ENCODE data around the gene SEMA6A.

The SEMA6A gene

DNA sequence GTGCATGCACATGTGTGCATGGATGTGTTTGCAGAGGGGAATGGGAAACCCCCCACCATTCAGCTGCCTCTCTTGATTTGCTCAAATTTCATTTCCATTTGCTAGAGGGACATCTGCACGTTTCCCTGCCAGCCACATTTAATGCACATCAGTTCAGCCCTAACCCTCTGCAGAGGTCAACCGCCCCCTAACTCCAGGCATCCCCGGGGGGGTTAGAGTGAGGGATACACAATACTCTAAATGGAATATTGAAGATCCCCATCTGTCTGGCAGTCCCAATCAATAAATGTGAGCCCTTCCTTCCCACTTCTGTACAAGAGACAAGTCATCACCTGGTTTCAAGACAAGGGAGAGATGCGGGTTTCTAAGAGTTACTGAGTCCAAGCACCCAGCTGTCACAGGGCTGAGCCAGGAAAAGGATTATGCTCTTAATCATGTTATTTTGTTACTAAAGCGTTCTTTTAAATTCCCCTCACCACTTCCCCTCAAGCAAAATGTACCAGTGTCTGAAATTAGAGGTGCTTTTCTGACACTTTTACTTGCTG, 134.1 kb downstream of the SEMA6A start:
- DNase-seq (ENCODE audit: low read depth, low spot score), result no peak

DNA sequence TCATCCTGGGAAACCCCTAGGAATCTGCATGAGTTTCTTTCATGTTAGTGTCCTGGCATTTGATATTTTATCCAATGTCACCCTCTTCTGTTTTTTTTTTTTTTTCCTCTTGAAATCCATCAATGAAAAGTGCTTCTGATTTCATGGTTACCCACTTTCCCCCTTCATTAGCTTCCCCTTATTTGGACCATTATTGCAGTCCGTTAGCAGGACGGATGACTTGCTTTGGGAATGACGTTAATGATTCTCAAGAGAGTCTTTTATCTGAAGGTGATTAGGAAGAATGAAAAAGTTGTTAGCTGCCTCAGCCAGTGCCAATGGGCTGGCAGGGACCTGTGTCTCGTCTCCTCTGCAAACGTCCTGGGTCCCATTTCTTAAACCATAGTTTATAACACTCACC, 134.7 kb downstream of the SEMA6A start:
- DNase-seq (ENCODE audit: low read depth, low spot score), result no peak

DNA sequence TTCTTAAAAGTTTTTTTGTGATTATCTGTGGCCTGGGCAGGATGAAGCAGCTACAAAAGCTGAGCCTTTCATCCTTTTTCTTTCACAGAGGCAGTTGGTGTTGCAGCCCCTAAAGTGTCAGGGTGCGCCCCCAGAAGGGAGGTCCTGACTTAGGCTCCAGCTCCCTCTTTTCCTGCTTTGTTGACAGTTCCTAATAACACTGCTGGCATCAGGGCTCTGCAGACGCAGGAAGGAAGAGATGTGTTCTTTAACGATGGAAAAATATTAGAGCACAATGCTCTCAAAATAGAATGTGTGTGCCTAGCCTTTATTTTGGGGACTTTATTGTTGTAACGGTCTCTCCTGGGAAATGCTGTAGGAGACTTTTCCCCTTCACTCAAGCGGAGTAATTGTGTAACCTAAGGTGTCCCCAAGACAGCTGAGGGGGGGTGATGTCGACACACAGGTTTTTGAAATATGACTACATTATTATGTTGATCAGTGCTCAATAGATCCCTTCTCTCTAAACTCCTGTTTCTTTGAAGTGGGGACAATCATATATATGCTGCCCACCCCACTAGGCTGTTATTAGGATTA, 135.6 kb downstream of the SEMA6A start:
- no peak for DNase-seq (ENCODE audit: low read depth, low spot score)

DNA sequence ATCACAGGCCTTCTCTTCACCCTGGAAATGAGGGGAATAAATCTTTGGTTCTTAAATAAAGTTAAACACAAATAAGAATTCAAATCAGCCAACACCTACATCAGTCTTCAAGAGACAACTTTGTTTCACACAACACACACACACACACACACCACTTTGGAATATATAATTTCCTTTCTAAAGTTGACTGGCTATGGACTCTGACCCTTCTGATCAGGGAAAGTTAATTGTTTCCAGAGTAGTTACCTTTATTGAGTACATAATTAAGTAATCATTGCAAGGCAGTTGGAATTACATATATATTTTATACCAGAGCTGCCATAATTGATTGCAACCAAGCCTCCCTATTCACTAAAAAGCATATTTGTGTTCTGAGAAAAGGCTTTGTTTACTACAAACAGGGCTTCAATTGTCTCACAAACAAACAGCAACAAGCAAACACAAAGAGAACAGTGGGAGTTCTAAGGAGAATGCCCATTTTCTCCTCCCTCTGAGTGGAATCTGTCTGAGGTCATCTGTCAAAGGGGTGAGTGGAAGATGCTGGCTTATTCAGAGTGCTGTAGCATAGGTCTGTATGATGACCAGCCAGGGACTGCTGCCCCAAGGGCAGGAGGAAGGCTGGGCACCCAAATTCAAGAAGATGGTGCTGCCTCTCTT, 136.6 kb downstream of the SEMA6A start:
- peak; percentile 45 for DNase-seq (ENCODE audit: low read depth, low spot score)

DNA sequence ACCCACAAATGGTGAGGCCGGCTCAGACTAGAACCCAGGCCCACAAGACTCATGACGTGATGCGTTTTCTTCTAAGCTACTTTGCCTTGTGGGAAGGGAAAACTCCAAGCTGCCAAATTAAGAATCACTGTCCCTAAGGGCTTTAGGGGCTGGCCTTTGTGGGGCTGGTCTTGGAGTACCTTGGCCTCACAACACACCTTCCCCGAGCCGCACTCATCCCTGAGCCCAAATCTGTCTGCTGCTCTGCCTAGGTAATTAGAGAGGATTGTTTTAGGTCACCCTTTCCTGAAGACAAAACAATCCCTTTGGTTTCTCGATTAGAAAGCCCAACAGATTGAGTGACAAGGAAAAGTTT, 137.3 kb downstream of the SEMA6A start:
- no peak for DNase-seq (ENCODE audit: low read depth, low spot score)

DNA sequence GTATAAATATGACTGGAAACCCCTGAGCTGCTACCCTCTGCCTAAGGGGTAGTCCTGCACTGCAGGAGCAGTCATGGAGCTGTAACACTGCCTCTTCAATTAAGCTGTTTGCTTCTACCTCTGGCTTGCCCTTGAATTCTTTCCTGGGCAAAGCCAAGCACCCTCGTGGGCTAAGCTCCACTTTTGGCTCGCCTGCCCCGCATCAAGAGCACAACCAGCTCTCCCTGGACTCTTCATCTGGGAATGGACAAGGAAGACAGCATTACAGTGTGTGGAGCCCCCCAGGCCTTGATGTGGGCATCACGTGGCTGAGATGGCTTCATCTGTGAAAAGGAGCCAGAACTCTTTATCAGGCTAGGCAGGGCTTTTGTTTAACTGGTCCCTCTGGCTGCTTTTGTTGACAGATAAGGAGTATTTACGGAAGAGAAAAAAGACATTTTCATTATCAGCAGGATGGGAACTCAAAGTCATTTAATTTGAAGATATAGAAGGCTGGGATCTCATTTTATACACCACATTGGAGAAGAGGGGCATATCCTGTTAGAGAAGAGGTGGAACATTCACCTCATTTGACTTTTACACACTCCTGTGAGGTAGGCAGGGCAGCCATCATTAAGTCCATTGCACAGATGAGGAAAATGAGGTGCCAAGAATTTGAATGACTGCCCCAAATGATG, 137.8 kb downstream of the SEMA6A start:
- DNase-seq (ENCODE audit: low read depth, low spot score), result no peak

DNA sequence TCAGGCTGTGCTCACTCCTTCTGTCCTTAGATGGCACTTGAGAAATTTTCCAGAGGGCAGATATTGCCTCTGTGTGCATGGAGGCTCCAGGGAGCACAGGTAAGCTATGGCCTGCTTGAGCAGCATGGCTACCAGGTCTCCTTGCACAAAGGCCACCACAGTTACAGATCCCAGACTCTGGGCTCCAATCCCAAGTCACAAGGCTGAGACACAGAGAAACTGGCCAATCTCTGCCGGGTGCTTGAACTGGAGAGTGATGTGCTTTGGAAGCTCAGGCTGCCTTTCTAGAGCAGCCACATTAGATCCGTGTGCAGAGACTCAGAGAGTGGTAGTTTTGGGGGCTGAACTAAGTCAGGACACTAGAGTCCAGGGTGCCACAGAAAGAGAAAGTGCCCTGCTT, 145.7 kb downstream of the SEMA6A start:
- DNase-seq (ENCODE audit: low read depth, low spot score), result no peak

DNA sequence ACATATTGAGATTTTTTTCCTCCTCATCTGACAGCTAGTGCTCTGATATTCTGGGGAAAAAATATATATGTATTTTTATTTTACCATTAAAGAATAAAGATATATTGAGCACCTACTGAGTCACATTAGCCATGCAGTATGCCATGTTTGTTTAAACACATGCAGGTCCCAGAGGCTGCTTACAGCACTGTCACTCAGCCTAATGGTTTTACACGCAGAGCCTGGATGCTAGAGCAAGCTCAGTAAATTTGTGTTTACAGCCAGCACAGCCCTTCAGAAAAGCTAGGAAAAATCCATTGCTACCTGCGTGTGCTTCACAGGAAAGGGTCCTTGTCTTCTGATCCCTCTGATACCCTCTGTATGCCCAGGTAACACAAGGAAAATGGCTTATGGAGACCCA, 146.2 kb downstream of the SEMA6A start:
- no peak for DNase-seq (ENCODE audit: low read depth, low spot score)

DNA sequence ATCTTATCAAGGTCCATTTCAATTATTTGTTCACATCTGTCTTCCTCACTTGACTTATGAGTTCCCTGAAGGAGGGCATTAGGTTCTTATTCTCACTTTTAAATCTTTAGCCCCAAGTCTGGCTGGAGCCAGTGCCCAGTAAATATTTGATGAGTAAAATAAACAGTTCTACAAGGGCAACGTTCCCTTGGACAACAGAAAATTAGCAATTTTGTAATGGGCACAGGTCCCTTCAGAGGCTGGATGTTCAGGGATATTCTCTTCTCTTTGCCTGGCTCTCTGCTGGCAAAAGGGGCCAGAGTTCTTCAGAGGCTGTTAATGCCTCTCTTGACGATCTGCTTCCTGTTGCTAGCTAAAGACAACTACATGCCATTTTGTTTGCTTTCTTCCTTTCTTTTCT, 149.7 kb downstream of the SEMA6A start:
- DNase-seq (ENCODE audit: low read depth, low spot score), result no peak

DNA sequence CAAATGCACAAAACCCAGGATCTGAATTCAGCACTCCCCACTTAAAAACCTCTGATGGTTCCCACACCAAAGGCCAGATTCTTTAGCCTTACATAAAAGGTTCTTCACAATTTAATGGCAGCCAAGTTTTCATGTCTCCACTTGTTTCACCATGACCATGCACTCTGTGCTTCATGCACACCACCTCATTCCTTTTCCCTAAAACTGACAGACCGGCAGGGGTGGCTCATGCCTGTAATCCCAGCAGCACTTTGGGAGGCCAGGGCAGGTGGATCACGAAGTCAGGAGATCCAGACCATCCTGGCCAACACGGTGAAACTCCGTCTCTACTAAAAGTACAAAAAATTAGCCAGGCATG, 150.4 kb downstream of the SEMA6A start:
- DNase-seq (ENCODE audit: low read depth, low spot score), result no peak

DNA sequence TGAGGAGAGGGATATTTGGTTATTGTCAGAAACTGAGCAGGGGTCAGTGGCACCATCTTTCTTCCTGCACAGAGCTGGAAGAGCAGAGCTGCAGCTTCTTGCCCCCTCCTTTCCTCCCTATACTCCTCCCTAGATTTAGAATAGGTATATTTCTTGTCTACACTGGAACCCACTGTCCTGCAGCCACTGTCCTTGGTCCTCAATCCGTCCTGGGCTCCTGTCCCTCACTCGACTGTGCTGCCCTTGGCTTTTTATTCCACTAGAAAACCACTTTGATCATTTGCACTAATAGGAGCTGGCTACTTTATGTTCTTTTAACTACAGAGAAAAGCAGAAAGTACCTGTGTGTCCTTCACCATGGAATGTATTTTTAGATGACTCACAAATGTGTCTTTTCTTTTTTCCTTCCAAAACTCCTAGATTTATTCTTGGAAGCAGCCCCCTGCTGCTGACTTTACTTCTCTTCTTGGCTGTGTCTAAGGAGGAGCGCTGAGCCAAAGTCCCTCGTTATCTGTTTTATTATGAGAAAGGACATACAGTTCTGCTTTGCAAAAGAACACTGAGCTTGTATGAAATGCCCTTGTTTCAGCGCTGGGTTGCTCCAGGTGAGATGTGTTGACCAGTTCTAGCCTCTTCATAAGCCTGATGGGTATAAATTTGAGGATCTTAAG, 150.9 kb downstream of the SEMA6A start:
- no peak for DNase-seq (ENCODE audit: low read depth, low spot score)

DNA sequence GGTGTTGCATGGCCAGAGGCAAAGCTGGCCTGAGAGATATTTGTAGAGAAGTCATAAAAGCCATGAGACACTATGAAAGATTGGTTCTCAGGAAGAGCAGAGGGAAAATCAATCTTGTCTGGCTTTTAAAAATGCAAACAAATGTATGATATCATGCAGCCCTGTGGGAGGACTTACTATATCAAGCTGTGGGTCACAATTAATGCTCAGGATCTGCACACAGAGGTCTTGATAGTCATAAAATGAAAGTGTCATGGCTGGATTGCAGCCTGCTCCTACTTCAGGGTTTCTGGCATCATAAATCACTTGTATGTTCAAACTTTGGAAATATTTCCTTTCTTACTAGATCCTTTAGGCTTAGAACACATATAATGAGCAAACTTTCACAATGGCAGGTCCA, 151.5 kb downstream of the SEMA6A start:
- DNase-seq (ENCODE audit: low read depth, low spot score), result no peak

DNA sequence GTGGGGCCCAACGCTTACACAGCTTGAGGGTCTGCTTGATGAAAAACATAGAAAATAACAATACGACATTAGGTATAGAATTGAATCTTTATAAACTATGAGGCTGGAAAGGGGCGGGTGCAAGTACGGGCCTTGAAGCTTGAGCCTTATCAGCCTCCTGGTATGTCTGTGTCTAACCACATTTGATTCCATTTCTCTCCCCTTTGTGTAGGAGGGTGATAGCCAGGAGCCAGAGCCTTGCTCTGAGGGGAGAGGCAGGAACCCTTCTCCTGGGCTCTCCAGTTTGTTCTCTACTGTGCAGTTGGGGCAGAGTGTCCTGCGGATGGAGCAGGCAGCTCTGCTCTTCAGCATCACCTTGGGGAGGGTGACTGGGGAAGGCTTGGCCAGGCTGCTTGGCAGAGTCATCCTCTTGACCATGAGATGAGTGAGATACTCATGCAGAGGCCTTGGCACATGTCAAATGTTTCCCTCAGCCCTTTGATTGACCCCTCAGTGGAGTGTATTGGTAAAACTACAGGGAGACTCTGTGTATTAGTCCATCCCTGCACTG, 153.5 kb downstream of the SEMA6A start:
- no peak for DNase-seq (ENCODE audit: low read depth, low spot score)

DNA sequence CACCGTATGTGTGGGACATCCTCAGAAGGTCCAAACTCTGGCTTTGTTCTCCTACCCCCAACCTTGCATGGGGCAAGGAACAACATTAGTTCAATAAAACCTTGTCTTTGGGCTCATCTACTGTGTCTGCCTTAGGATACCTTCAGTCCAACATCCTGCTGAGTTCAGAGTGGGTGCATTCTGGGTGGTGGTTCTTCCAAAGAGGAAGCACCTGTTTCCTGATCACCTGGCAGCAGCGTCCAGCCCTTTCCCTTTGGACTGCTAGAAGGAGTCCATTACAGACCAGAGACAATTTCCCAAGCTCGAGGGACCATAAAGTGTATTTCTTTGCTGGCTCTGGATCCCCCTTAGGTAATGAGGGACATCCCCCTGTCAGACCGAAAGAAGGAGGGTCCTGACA, 154.1 kb downstream of the SEMA6A start:
- DNase-seq (ENCODE audit: low read depth, low spot score), result no peak

DNA sequence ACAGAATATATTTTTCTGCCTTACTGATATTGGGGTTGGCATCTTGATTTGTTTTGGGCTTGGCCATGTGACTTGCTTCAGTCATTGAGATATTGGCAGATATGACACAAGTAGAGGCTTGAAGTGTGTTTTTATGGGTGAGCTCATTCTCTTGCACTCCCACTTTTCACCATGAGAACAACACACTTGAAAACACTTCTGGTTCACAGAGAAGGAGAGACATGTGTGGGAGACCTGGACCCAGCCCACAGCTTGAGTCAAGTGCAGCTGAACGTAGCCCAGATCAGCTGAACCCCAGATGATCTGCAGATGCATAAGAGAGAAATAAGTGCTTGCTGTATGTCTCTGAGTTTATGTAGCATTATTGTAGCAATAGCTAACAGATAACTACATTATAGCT, 155.4 kb downstream of the SEMA6A start:
- DNase-seq (ENCODE audit: low read depth, low spot score), result no peak

DNA sequence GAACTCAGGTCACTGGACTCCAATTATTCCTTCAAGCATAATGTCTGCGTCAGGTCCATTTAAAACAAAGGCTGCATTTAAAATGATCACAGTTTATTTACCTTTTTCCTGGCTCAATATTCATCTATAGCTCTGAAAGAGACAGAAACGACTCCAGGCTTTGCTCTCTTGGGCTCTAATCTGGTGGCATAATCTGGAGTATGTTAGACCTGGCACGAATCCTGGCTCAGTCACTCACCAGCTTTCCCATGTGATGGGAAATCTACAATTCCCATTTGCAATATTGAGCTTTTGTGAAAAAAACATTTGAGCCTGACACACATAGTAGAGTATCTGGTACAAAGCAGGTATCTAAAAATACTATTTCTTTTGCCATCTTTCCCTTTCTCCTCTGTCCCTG, 155.8 kb downstream of the SEMA6A start:
- DNase-seq (ENCODE audit: low read depth, low spot score), result no peak

DNA sequence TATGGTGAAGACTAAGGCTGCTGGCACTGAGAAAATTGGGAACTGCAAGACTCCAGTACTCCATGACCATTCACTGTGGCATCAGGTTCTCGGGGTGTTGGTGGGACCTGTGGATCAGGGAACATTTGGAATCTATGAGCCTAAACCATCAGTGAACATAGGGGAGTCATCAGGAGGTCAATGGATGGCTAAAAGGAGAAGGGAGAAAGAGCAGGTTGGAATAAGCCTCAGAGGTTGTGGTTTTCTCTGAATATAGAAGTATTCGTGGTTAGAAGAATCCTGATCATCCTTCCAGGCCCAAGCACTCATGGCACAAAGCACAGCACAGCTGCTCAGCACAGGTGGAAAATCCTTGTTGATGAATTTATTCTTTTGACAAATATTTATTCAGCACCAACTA, 156.6 kb downstream of the SEMA6A start:
- no peak for DNase-seq (ENCODE audit: low read depth, low spot score)

DNA sequence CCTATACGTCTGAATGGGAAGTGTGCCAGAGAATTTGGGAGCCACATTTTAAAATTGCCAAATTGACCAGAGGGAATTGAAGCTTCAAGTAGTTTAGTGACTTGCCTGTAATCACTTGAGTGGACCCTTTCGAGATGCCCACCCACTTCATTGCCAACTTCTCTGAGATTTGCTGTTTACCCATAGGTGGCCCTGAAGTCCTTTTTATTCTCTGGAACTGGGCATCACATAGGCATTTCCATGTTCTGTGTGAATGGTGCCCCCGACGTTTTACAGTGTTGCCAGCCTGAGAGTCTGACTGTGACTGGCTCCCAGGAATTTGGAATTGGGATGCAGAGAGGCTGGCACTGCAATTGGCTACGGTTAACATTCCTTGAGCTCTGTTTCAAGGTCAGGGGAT, 158.6 kb downstream of the SEMA6A start:
- no peak for DNase-seq (ENCODE audit: low read depth, low spot score)

DNA sequence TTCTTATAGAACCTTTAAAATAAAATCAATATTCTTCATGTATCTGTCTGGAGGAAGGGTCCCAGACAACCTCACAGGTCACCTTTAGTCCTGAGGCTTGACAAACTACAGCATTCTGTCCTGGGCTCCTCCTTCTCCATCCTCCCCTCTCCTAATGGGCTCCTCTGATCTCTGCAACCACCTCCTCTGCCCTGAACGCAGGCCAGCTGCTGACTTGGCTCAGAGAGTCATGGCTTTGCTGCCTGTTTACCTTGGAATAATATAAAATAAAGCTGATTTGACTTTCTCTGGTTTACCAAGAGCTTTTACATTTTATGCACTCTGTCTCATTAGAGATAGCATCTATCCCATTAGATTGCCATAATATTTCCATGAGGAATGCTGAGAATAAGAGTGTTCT, 159.4 kb downstream of the SEMA6A start:
- no peak for DNase-seq (ENCODE audit: low read depth, low spot score)

DNA sequence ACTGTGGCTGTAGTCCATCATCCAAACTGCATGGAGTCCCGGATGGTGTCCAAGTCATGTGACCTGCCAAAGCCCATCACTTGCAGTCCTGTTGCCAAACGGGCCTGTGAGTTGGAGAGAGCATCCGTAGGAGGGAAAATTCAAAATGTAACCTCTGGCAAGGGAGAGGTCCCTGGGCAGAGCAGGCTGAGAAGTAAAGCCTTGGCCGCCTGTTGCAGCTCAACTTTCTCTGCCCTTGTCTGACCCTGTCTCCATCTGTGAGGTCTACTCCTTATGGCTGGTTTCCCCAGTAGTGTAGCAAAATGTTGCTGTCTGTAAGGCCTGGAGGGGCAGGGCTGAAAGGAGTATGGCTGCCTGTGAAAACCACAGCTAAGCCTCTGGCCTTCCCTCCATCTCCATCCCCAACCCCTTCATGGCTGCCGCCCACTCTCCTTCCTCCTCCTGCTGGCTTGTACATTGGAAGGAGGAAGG, 163.5 kb downstream of the SEMA6A start:
- DNase-seq (ENCODE audit: low read depth, low spot score), result no peak

DNA sequence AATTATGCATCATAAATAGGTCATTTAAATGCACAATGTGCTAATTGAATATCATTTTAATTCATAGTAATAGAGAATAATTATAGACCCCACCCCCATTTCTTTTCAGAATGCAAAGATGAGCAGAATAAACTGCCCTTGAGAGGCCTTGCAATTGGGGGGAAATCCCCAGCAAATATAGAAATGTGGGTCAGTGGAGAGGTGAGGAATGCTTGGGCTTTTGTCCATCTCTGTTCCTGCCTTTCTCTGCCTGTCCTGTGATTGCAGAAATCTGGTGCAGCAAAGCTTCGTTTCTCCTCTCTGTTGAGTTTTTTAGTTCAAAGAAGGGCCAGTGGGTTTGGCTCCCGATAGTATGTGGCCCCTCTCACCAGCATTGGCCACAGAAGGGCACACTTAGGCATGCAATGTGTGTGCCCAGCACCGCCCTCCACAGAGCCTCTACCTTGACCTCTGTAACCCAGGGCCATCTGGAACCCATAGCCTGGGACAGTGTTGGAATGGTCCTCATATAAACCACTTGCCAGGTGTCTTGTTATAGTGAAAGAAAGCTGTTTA, 164.2 kb downstream of the SEMA6A start:
- DNase-seq (ENCODE audit: low read depth, low spot score), result no peak
